ENCODE results near the gene PLXNA4.

PLXNA4 gene

DNA sequence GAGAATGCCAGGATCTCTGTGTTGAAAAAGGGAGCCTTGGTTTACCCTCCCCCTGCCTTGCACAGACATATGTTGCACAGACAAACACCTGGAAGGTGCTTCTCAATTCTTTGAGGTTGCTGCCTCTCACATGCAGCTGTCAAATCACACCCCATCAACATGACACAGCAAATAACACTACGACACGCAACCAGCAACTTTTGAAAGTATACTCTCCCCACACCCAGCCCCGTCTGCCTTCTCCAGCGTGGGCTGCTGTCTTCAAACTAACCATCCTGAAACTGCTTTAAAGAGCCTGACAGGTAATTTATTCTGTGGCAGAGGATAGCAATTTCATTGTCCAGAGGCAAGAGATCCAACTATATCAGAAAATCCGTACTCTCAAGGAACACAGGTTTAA lies 136.1 kb downstream of the PLXNA4 start:
- DNase-seq (ENCODE audit: low spot score) = no peak

GRCh38 chr7:132438926-132439325 lies 137.3 kb downstream of the PLXNA4 start:
- DNase-seq (ENCODE audit: low spot score) = no peak

DNA sequence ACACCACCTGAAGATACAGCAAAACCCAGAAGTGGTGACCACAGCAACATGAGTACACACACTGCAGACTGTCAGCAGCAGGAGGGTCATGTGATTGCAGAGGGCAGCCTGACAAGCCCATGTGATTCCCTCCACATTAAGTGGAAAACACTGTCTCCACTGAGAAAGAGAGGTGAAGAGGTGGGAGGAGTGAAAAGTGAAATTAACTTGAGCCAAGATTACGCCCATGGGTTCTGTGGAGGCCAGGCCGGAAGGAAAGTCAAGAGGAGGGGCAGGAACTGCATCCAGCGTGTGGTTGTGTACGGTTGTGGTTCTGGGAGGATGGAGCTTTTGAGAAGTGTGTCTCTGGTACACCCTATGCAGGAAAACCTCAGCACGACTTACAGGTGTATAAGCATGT lies 138.5 kb downstream of the PLXNA4 start:
- DNase-seq (ENCODE audit: low spot score) = no peak

DNA sequence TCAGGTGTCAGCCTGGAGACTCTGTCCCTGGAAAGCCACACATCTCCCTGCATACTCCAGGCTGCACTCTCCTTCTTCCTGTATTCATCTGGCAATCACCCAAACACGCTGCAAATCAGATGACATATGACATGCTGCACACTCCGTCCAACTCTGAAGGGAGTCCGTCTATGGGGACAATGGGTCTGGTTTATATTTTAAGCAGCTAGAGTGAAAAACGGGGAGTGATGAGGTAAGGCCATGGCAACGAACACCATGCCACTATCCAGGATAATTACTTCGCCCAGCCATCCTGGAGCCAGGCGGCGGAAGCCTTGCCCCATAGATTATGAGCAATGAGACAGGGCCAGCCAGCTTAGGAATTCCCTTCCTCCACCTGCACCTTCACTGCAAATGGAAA lies 140.1 kb downstream of the PLXNA4 start:
- no peak for DNase-seq (ENCODE audit: low spot score)

GRCh38 chr7:132435016-132435990 lies 141.0 kb downstream of the PLXNA4 start:
- DNase-seq (ENCODE audit: low spot score) = no peak

DNA sequence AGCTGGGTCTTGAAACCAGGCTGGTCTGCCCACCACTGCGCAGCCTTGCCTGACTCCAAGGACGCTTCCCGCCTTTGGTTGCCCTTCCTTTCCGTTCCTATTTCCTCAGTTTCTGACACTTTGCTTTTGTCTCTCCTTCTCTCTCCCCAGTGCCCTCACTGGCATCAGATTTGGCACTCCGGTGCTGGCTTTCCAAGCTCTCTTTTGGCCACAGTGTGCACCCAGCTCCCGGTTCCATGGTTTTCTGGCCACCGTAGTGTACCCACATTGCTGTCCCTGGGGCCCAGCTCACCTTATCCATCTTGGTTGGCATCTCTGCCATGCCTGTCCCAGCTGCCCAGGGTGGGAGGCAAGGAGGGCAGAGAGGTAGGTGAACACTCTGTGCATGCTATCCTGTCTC lies 142.2 kb downstream of the PLXNA4 start:
- DNase-seq (ENCODE audit: low spot score) = no peak

- DNase-seq (ENCODE audit: low spot score) = no peak
Measured at GRCh38 chr7:132433301-132433700, 143.0 kb downstream of the PLXNA4 start.

GRCh38 chr7:132430861-132431822 lies 145.1 kb downstream of the PLXNA4 start:
- no peak for DNase-seq (ENCODE audit: low spot score)

- DNase-seq (ENCODE audit: low spot score) = no peak
Measured at GRCh38 chr7:132430041-132430855, 146.0 kb downstream of the PLXNA4 start.

- DNase-seq (ENCODE audit: low spot score) = no peak
Measured at GRCh38 chr7:132429181-132429580, 147.1 kb downstream of the PLXNA4 start.

GRCh38 chr7:132428247-132428919 lies 147.9 kb downstream of the PLXNA4 start:
- no peak for DNase-seq (ENCODE audit: low spot score)

DNA sequence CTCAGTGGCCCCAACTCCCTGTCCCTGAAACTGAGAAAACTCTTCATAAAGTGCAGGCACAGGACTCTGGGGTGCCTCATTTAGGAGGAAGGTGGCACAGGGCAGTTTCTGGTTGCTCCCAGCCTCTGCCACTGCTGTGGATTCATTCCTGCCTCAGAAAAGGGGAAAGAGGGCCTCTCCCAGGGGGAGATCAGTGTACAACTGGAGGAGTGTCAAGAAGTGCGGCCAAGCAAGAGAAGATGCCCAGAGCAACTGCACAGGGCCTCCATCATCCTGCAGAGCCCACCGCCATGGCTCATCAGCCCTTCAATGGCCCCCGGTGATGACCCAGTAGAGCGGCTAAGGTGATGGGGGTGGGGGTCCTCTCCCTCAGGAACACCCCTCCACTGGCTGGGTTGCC lies 150.3 kb downstream of the PLXNA4 start:
- no peak for DNase-seq (ENCODE audit: low spot score)

DNA sequence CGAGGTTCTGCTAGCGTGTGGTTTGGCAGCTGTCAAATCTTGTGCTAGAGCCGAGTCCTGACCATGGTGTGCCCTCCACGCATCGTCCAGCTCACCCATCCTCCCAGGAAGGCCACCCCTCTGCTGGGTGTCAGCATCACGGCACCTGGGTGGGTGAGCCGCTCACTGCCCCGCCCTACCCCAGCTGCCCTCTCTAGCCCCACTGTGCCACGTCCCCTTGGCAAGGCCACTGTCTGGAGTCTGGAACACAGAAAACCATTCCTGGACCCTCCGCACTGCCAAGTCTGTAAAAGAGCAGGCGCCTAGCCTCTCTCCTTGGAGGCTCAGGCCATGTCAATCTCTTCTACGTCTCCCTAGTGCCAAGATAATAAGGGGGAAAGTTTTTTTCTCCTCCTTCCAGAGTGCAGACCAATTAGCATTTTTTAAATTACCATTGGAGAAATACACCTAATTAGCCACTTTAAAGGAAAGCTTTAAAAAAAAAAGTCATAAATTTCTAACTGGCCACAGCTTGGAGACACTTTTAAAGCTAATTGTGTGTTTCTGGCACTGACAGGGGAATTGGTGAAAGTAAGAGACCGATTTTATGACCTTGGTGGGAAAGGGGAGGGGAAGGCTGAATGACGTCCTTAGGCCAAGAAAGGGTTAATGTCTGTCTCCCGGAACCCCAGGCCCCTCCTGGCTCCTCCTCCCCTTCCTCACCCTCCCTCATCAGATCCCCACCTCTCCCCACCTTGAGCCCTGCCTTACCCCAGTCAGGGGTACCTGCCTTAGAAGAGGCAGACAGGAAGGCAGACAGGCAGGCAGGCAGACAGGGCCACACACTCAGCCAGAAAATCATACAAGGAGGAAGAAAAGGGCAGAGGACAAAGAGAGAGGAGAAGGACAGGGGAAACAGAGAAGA lies 151.2 kb downstream of the PLXNA4 start:
- no peak for DNase-seq (ENCODE audit: low spot score)

GRCh38 chr7:132424277-132424676 lies 152.0 kb downstream of the PLXNA4 start:
- no peak for DNase-seq (ENCODE audit: low spot score)

DNA sequence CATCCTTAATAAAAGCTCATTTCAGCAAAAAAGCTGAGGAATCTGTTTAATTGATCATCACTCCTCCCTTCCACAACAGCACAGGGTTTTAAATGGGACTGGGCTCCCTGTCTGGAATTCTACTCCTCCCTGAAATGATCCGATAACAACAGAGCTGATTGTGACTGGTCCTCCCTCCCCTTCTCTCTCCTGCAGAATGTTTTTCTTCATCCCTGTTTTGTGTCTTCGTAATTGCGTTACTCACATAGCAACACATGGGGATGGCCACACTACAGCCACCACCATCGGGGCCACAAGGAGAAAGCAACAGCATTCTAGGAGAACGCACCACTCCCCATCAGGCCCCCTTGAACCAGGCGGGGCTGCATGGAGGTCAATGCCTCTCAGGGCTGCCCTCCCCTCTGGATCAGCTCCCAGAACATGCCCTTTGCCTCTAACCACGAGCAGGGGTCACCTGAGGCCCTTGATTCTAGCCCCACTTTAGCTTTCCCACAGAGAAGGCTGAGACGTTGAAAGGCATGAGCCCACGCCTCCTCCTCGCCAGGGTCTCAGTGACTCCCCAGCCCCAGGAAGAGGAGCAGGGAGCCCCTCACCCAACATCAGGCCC lies 152.6 kb downstream of the PLXNA4 start:
- DNase-seq (ENCODE audit: low spot score) = no peak

DNA sequence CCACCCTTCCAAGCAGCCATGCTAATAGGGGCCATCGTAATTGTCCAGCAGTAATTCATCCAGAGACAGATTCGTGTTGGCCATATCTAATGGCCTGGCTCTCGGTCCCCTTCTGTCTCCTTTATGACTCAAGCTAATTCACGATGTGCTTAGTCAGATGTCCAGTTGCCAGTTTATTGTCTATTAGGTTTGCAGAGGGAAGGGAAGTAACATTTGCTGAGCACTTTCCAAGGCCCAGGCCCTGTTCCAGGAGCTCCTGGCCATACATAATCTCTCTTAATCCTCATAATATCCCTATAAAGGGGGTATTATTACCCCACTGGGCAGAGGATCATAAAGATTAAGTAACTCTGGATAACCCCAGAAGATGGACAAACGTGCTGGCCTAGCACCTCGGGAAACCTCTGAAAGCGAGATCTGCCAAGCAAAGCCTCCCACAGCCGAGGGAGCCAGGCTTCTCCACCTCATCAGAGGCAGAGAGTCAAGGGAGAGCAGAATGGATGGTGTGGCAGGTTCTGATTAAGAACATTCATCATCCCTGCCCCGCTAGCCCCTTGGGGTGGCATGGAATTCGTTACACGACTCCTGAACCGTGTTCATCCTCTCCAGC lies 153.7 kb downstream of the PLXNA4 start:
- DNase-seq (ENCODE audit: low spot score) = no peak

DNA sequence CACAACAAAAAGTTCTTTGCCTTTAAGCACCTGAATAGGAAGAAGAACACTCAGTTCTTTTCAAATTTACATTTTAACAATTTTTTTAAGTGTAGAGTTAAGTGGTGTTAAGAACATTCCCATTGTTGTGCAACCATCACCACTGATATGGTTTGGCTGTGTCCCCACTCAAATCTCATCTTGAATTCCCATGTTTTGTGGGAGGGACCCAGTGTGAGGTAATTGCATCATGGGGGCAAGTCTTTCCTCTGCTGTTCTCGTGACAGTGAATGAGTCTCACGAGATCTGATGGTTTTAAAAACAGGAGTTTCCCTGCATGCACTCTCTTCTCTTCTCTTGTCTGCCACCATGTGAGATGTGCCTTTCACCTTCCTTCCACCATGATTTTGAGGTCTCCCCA lies 155.7 kb downstream of the PLXNA4 start:
- no peak for DNase-seq (ENCODE audit: low spot score)

DNA sequence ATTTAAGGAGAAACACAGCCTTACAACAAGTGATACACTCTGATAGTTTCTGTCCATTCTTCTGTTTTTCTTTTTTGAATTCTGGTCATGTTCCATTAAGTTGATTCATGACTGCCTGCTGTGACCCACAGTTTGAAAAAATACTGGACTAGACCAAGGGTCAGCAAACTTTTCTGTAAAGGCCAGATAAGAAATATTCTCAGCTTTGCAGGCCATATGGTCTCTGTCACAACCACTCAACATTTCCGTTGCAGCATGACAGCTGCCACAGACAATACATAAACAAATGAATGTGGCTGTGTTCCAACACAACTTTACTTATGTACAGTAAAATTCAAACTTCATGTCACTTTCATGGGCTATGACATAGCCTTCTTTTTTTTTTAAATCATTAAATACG lies 156.7 kb downstream of the PLXNA4 start:
- no peak for DNase-seq (ENCODE audit: low spot score)

GRCh38 chr7:132418840-132419239 lies 157.4 kb downstream of the PLXNA4 start:
- no peak for DNase-seq (ENCODE audit: low spot score)

Data from germinal center (tissue), 1 donor.